SK-N-SH (cell line): Measurements from ENCODE around the gene KCNQ4.

Experiments
- ELF1 ChIP-seq: IDR thresholded peaks from 2 replicates; pipeline ENCODE4 v1.4.0; 2012
- MXI1 ChIP-seq: IDR thresholded peaks from 2 replicates; pipeline ENCODE4 v1.6.1; 2012; ENCODE audit warnings: mild to moderate bottlenecking, low read depth, low read length, improper control_type of control experiment
- NRF1 ChIP-seq: IDR thresholded peaks from 2 replicates; pipeline ENCODE4 v1.6.1; 2012; ENCODE audit warnings: low read depth, mild to moderate bottlenecking, low read length
- RAD21 ChIP-seq: IDR thresholded peaks from 2 replicates; pipeline ENCODE4 v1.6.1; 2012; ENCODE audit warnings: mild to moderate bottlenecking, low read length
- SMC3 ChIP-seq: IDR thresholded peaks from 2 replicates; pipeline ENCODE4 v1.6.1; 2012; ENCODE audit warnings: low read depth, low read length, improper control_type of control experiment
- TCF12 ChIP-seq: IDR thresholded peaks from 2 replicates; pipeline ENCODE4 v1.4.0; 2012
- TF ChIP-seq, protein P1 (sequence below): fragments of 200-600 bp; sonication (generic); IDR thresholded peaks from 2 replicates; pipeline ENCODE4 v1.6.1; 2017; ENCODE audit warnings: antibody characterized with exemption, mild to moderate bottlenecking, moderate library complexity
- TF ChIP-seq, protein P2 (sequence below): IDR thresholded peaks from 2 replicates; pipeline ENCODE4 v1.4.0; 2012; ENCODE audit warnings: low read depth

DNA sequence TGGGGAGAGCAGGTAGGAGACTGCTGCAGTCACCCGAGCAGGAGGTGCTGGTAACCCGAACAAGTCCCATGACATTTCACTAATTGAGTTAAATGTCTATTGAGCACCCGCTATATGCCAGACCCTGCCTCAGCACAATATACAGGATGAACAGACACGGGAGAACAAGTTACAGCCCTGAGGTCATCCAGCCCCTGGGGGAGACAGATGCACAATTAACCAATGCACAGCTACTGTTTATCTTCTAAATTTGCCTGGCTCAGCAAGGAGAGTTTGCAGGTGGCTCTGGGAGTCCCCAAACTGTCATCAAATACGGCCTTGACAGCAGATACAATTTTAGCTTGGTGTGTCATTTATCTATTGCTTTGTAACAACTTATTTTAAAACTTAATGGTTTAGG is 60.5 kb downstream of the KCNQ4 start:
- TF ChIP-seq ELF1 (no peak), SMC3 (no peak), RAD21 (no peak), TCF12 (no peak), NRF1 (no peak), MXI1 (no peak)
- TF ChIP-seq, protein P1, sequence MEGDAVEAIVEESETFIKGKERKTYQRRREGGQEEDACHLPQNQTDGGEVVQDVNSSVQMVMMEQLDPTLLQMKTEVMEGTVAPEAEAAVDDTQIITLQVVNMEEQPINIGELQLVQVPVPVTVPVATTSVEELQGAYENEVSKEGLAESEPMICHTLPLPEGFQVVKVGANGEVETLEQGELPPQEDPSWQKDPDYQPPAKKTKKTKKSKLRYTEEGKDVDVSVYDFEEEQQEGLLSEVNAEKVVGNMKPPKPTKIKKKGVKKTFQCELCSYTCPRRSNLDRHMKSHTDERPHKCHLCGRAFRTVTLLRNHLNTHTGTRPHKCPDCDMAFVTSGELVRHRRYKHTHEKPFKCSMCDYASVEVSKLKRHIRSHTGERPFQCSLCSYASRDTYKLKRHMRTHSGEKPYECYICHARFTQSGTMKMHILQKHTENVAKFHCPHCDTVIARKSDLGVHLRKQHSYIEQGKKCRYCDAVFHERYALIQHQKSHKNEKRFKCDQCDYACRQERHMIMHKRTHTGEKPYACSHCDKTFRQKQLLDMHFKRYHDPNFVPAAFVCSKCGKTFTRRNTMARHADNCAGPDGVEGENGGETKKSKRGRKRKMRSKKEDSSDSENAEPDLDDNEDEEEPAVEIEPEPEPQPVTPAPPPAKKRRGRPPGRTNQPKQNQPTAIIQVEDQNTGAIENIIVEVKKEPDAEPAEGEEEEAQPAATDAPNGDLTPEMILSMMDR = no peak
- TF ChIP-seq, protein P2, sequence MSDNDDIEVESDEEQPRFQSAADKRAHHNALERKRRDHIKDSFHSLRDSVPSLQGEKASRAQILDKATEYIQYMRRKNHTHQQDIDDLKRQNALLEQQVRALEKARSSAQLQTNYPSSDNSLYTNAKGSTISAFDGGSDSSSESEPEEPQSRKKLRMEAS = no peak
